GM12878 (cell line): ENCODE data around the gene ZCRB1. TPM values are rescaled to one million over a fixed set of nuclear protein-coding genes. Genes with fewer than 3 reads are reported as not detected.

Experiments used
- ATAC-seq: fragments of 200-7000 bp; cut with Tn5 transposase; 3 replicates; pipeline ENCODE4 v1.9.1; 2020; ENCODE audit warnings: mild to moderate bottlenecking, moderate library complexity
- BruUV-seq: library from RNA; stranded (reverse); fragments of 400-500 nt; replicated peaks from 2 replicates; lab custom pipeline; 2021; lab: Mats Ljungman, UMichigan
- CTCF ChIA-PET: fragments of 300-600 bp; sonication (Branson Sonifier 250); formaldehyde crosslinking; extraction: SDS; loops from one replicate; lab custom pipeline; 2021; ENCODE audit warnings: inconsistent platforms; lab: Yijun Ruan, JAX
- POLR2A ChIA-PET: fragments of 350-600 bp; formaldehyde crosslinking; extraction: SDS; loops from one replicate; lab custom pipeline; 2021; ENCODE audit warnings: inconsistent platforms; lab: Charles Lee
- RAD21 ChIA-PET: fragments of 300-600 bp; sonication (Branson Sonifier 250); formaldehyde crosslinking; loops from one replicate; lab custom pipeline; 2023; ENCODE audit warnings: antibody characterized with exemption; ENCODE audit not compliant: unreplicated experiment; lab: Charles Lee
- SMC1A ChIA-PET: fragments of 300-600 bp; sonication (Branson Sonifier 250); formaldehyde crosslinking; loops from one replicate; lab custom pipeline; 2023; ENCODE audit not compliant: unreplicated experiment, uncharacterized antibody; lab: Charles Lee
- DNase-seq: peaks from one replicate; pipeline ENCODE4 v3.0.0-alpha.2; 2011; ENCODE audit warnings: low read depth, low spot score
- FAIRE-seq: peaks from 3 replicates; lab custom pipeline; 2011; peaks lifted over from hg19 to GRCh38; lab: Jason Lieb, UNC
- H2AFZ ChIP-seq: 2 replicates; pipeline ENCODE4 v1.6.0; 2011; ENCODE audit warnings: low read depth, low read length, control low read depth; ENCODE audit not compliant: control insufficient read depth
- H3K27ac ChIP-seq: 2 replicates; pipeline ENCODE4 v1.5.1; 2011; ENCODE audit warnings: control low read depth; ENCODE audit not compliant: control insufficient read depth, insufficient read depth
- H3K27me3 ChIP-seq, 2 experiments: replicated peaks in 1 of 2; 2 replicates each; pipeline versions ENCODE4 v1.6.0 to v1.6.1; 2011; ENCODE audit warnings: low read length in 1 of 2; ENCODE audit not compliant: control insufficient read depth in 2 of 2, insufficient read depth in 2 of 2
- H3K36me3 ChIP-seq, 2 experiments: 2 replicates each; pipeline ENCODE4 v1.5.1; 2011; ENCODE audit warnings: low read length in 1 of 2; ENCODE audit not compliant: control insufficient read depth in 2 of 2, insufficient read depth in 2 of 2
- H3K4me1 ChIP-seq: 2 replicates; pipeline ENCODE4 v1.6.1; 2011; ENCODE audit warnings: mild to moderate bottlenecking, low read length, moderate library complexity, mixed read lengths; ENCODE audit not compliant: control insufficient read depth, insufficient read depth
- H3K4me2 ChIP-seq: 2 replicates; pipeline ENCODE4 v1.6.0; 2011; ENCODE audit warnings: control low read depth; ENCODE audit not compliant: control insufficient read depth, insufficient read depth
- H3K4me3 ChIP-seq: fragments of 200-600 bp; sonication (generic); 2 replicates; pipeline ENCODE4 v1.5.1; 2016
- H3K79me2 ChIP-seq: 2 replicates; pipeline ENCODE4 v1.6.0; 2011; ENCODE audit warnings: low read length; ENCODE audit not compliant: control insufficient read depth, insufficient read depth
- H3K9ac ChIP-seq: 2 replicates; pipeline ENCODE4 v1.8.0; 2011; ENCODE audit warnings: low read length, control low read depth, mixed read lengths; ENCODE audit not compliant: control insufficient read depth, insufficient read depth
- H3K9me3 ChIP-seq: replicated peaks from 3 replicates; pipeline ENCODE4 v1.5.1; 2011; ENCODE audit warnings: mild to moderate bottlenecking, low read length; ENCODE audit not compliant: control insufficient read depth, insufficient read depth
- H4K20me1 ChIP-seq: 2 replicates; pipeline ENCODE4 v1.6.0; 2011; ENCODE audit not compliant: control insufficient read depth, insufficient read depth
- CEBPB ChIP-seq, 2 experiments: fragments of 150-350 bp in 1 of 2; IDR thresholded peaks; 2 replicates each; pipeline ENCODE4 v1.6.1; 2012 to 2014; ENCODE audit warnings: low read depth in 2 of 2, low read length in 2 of 2, borderline replicate concordance in 1 of 2, inconsistent platforms in 1 of 2
- CHD4 ChIP-seq: fragments of 200-600 bp; sonication (generic); IDR thresholded peaks from 2 replicates; pipeline ENCODE4 v1.6.1; 2016; ENCODE audit warnings: mild to moderate bottlenecking
- CREM ChIP-seq: IDR thresholded peaks from 2 replicates; pipeline ENCODE4 v1.6.1; 2014; ENCODE audit warnings: antibody characterized with exemption, low read depth
- EZH2 ChIP-seq: IDR thresholded peaks from 2 replicates; pipeline ENCODE4 v1.6.1; 2012; ENCODE audit warnings: low read depth, mild to moderate bottlenecking, control low read depth, inconsistent platforms, low read length, borderline replicate concordance; ENCODE audit not compliant: control insufficient read depth
- IRF4 ChIP-seq: IDR thresholded peaks from 2 replicates; pipeline ENCODE4 v1.6.1; 2011; ENCODE audit warnings: low read depth, low read length
- KLF5 ChIP-seq: fragments of 450-650 bp; IDR thresholded peaks from 2 replicates; pipeline ENCODE4 v1.6.1; 2014; ENCODE audit warnings: mild to moderate bottlenecking; ENCODE audit not compliant: partially characterized antibody
- MEF2A ChIP-seq: IDR thresholded peaks from 2 replicates; pipeline ENCODE4 v1.6.1; 2011; ENCODE audit warnings: low read depth, mild to moderate bottlenecking, low read length, moderate library complexity; ENCODE audit not compliant: insufficient read depth
- PML ChIP-seq: IDR thresholded peaks from 2 replicates; pipeline ENCODE4 v1.6.1; 2012; ENCODE audit warnings: low read length, inconsistent platforms
- RUNX3 ChIP-seq: IDR thresholded peaks from 2 replicates; pipeline ENCODE4 v1.6.1; 2012; ENCODE audit warnings: low read length, inconsistent platforms
- TCF3 ChIP-seq: IDR thresholded peaks from 2 replicates; pipeline ENCODE4 v1.6.1; 2012; ENCODE audit warnings: low read depth, mild to moderate bottlenecking, low read length, borderline replicate concordance; ENCODE audit not compliant: insufficient read depth
- WRNIP1 ChIP-seq: IDR thresholded peaks from 2 replicates; pipeline ENCODE4 v1.6.1; 2011; ENCODE audit warnings: low read depth, low read length, improper control_type of control experiment, borderline replicate concordance
- ZNF217 ChIP-seq: fragments of 450-650 bp; IDR thresholded peaks from 2 replicates; pipeline ENCODE4 v1.6.1; 2017; ENCODE audit warnings: antibody characterized with exemption, mild to moderate bottlenecking
- ZNF24 ChIP-seq: fragments of 450-650 bp; IDR thresholded peaks from 2 replicates; pipeline ENCODE4 v1.6.1; 2017; ENCODE audit warnings: antibody characterized with exemption, mild to moderate bottlenecking
- WGBS: methylation state at CpG from one replicate; pipeline ENCODE4 v1.1.6; 2016; ENCODE audit warnings: low lambda C conversion rate; ENCODE audit not compliant: insufficient replicate concordance, insufficient coverage; ENCODE audit errors: missing lambda C conversion rate; 5-methylcytosine and 5-hydroxymethylcytosine counted together
- in situ Hi-C: fragments of 300-500 bp; cut with MboI; formaldehyde crosslinking; loops from 9 replicates; pipeline ENCODE4 v1.14.3; 2018; ENCODE audit warnings: mixed read lengths
- intact Hi-C: fragments of 100-400 bp; cut with micrococcal nuclease; formaldehyde crosslinking; loops from one replicate; pipeline ENCODE4 v1.14.2; 2022; ENCODE audit not compliant: unreplicated experiment
- polyA plus RNA-seq, 11 experiments: library from polyadenylated mRNA; depleted of rRNA in 4 of 11; unstranded in 6 of 11; stranded (reverse) in 5 of 11; fragments of >200 nt; fragmentation: Nextera tagmentation in 4 of 11; fragmentation: Illumina TruSeq in 1 of 11; extraction: Ambion mirVana in 4 of 11; extraction: Trizol in 1 of 11; gene quantifications; 1 replicate in 1 of 11; 2 replicates in 10 of 11; pipeline versions ENCODE4 v1.2.1 to v1.2.3, GENCODE V29; 2011 to 2016; ENCODE audit warnings: inconsistent platforms in 2 of 11, missing spikeins in 2 of 11, low read depth in 1 of 11
- total RNA-seq, 4 experiments: library from RNA; depleted of rRNA in 3 of 4; stranded (reverse); fragments of >200 nt in 3 of 4; fragmentation: Illumina TruSeq in 1 of 4; extraction: Trizol in 1 of 4; gene quantifications; 2 replicates each; pipeline versions ENCODE4 v1.2.1 to v1.2.3, GENCODE V29; 2013 to 2021

The ZCRB1 gene
- total and polyA plus RNA-seq, 10 of the 15 experiments (the other 5 are each of a cell fraction or from before 2014, with no cell fraction given): 43.3 to 178 (median 88.6) TPM

DNA sequence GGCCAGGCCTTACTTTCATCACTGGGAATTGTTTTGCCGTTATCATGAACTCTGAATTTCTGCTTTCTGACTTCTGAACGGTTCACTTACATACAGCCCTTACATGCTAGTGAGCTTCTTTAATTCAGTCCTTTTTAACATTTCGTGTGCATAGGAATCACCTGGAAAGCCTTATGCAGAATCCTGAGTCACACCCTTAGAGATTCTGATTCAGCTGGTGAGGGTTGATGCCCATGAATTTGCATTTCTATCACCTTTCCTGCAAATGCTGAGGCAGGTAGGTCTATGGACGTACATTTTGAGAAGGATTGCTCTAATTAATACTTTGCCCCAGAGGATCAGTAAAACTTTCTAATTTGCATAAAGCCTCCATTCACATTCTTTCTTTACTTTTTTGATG lies 44.1 kb upstream of the ZCRB1 start:
- ChIA-PET CTCF (interaction anchor here (0.9 to 8.1 kb wide), 6 partner anchors 10 to 1093 kb away, joined by 3 to 80 read pairs (median 18); no protein-coding TSS in a partner anchor), SMC1A (interaction anchor here (0.9 to 3.6 kb wide), 4 partner anchors 10 to 345 kb away, joined by 3 to 16 read pairs (median 4); no protein-coding TSS in a partner anchor), RAD21 (interaction anchor here (1.8 kb wide), 1 partner anchor 42 kb away, joined by 6 read pairs; no protein-coding TSS in a partner anchor), POLR2A (no interaction called here)
- DNase-seq (no peak), FAIRE-seq (no peak), ATAC-seq (no peak)
- Histone ChIP-seq H3K36me3 (peaks cover 0 to 3% of the 10 kb centered on the region in 2 experiments; a peak in 3 of 4 replicates), H3K4me1 (peaks cover 4% of the 10 kb centered on the region), H3K27me3 (no peaks in the 10 kb centered on the region), H4K20me1 (no peaks in the 10 kb centered on the region), H3K79me2 (peaks cover 1% of the 10 kb centered on the region), H3K9ac (no peak overlapping the region), H2AFZ (no peak overlapping the region), H3K9me3 (no peaks in the 10 kb centered on the region), H3K4me2 (no peak overlapping the region), H3K4me3 (no peak overlapping the region), H3K27ac (no peak overlapping the region)
- intact Hi-C loops: loop anchor here (5.0 to 10.0 kb wide), 5 partner anchors 38 to 1423 kb away; no protein-coding TSS in a partner anchor
- in situ Hi-C loops: loop anchor here (25.0 kb wide), 1 partner anchor 1108 kb away; no protein-coding TSS in a partner anchor
- 58% methylated on average over 4 of the region's 4 CpGs for WGBS
- BruUV-seq: no TSS peak
- no peak for TF ChIP-seq TCF3
- no peak for TF ChIP-seq CHD4
- no peak for TF ChIP-seq MEF2A

DNA sequence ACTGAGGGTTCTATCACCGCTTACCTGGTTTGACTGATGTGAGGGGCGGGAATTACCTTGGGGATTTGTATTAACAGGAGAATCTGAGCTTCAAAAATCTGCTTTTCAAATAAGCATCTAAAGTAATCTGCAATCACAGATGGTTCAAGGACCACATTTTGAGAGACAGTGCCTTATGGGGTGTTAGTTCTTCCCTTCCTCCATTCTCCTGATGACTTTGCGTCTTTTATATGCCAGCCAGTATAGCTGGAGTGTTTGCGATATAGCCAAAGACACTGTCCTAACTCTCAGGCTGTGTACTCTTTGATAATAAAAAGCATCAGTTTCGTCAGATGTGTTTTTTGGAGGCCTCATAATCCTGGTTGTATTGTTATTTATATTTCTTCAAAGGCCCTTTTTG lies 39.6 kb upstream of the ZCRB1 start:
- H2AFZ ChIP-seq: no peak overlapping the region
- TF ChIP-seq PML: no peak
- no peak for TF ChIP-seq ZNF217
- no peak for TF ChIP-seq ZNF24
- no peak for TF ChIP-seq RUNX3
- TF ChIP-seq EZH2: no peak
- no peak for TF ChIP-seq CEBPB (IDR thresholded peaks at IDR 0.05; ENCODE audit: borderline replicate concordance in 1 of 2, low read depth in 2 of 2, low read length in 2 of 2)
- no peak for TF ChIP-seq IRF4
- no peak for TF ChIP-seq KLF5
- TF ChIP-seq CREM: no peak
- no peak for TF ChIP-seq WRNIP1
- TF ChIP-seq, all 136 proteins: peak for 0
- Histone ChIP-seq H3K4me2 (no peak overlapping the region), H3K27ac (no peak overlapping the region), H3K9me3 (no peaks in the 10 kb centered on the region; the same call in 2 of the 3 replicates), H3K79me2 (no peaks in the 10 kb centered on the region; the same call in none of the 2 replicates), H3K4me3 (no peak overlapping the region), H3K36me3 (peaks cover 0 to 3% of the 10 kb centered on the region in 2 experiments; a peak in 1 of 4 replicates), H3K9ac (no peak overlapping the region), H3K27me3 (no peaks in the 10 kb centered on the region), H3K4me1 (peaks cover 8% of the 10 kb centered on the region), H4K20me1 (no peaks in the 10 kb centered on the region)
- BruUV-seq: no TSS peak
- ChIA-PET POLR2A (interaction anchor here (0.5 to 0.6 kb wide), 2 partner anchors 51 to 139 kb away, joined by 3 read pairs; no protein-coding TSS in a partner anchor), SMC1A (interaction anchor here (0.9 kb wide), 1 partner anchor 17 kb away, joined by 3 read pairs; no protein-coding TSS in a partner anchor), CTCF (interaction anchor here (0.7 to 1.0 kb wide), 3 partner anchors 20 to 37 kb away, joined by 3 read pairs; no protein-coding TSS in a partner anchor), RAD21 (interaction anchor here (0.9 kb wide), 1 partner anchor 33 kb away, joined by 4 read pairs; no protein-coding TSS in a partner anchor)
- WGBS: 80% methylated on average over 5 of the region's 5 CpGs
- ATAC-seq (no peak), DNase-seq (no peak), FAIRE-seq (no peak)
- in situ Hi-C loops: loop anchor here (25.0 kb wide), 1 partner anchor 1103 kb away; no protein-coding TSS in a partner anchor
- intact Hi-C loops: no loop called here
